Activated CD8-positive, alpha-beta memory T cell treated with anti-CD3 and anti-CD28 coated beads, Interleukin-2, amount 50 U/mL, for 24 hours (primary cell): ENCODE data around the gene NUP214.

Experiments used
- DNase-seq: peaks from one replicate; pipeline ENCODE4 v3.0.0-alpha.2; 2020; ENCODE audit errors: extremely low read depth

The NUP214 gene

GRCh38 chr9:131277287-131277909, 152.0 kb downstream of the NUP214 start:
- DNase-seq, result no peak

GRCh38 chr9:131277910-131278701, 152.7 kb downstream of the NUP214 start:
- no peak for DNase-seq

- no peak for DNase-seq
These were observed 153.3 kb downstream of the NUP214 start for GRCh38 chr9:131278702-131279111.

- DNase-seq, result no peak
These were observed 153.9 kb downstream of the NUP214 start for GRCh38 chr9:131279196-131279862.

- DNase-seq, result no peak
These were observed 154.6 kb downstream of the NUP214 start for GRCh38 chr9:131279863-131280570.

- DNase-seq, result no peak
These were observed 155.3 kb downstream of the NUP214 start for GRCh38 chr9:131280660-131281059.

- no peak for DNase-seq
These were observed 156.0 kb downstream of the NUP214 start for GRCh38 chr9:131281119-131281965.

- no peak for DNase-seq
These were observed 156.8 kb downstream of the NUP214 start for GRCh38 chr9:131282175-131282574.

GRCh38 chr9:131282688-131283422, 157.5 kb downstream of the NUP214 start:
- no peak for DNase-seq
